Smooth muscle cell (in vitro differentiated cells): ENCODE measurements around the gene RNF186. TPM values are rescaled to one million over a fixed set of nuclear protein-coding genes. Genes with fewer than 3 reads are reported as not detected.
"Not testable (repeated sequence)": the region's sequence is repeated elsewhere in the genome, so short reads cannot be mapped to it uniquely, and the experiment has no call there.

Experiments used
- DNase-seq: peaks from one replicate; lab custom pipeline; 2025; ENCODE audit not compliant: unreplicated experiment; lab: John Stamatoyannopoulos, UW
- H2AFZ ChIP-seq: fragments of 200-600 bp; sonication (generic); 2 replicates; pipeline ENCODE4 v1.6.0; 2016; ENCODE audit warnings: antibody characterized with exemption, low read depth, mild to moderate bottlenecking
- H3F3A ChIP-seq: fragments of 200-600 bp; sonication (generic); 2 replicates; pipeline ENCODE4 v1.6.0; 2017; ENCODE audit warnings: antibody characterized with exemption, low read depth
- H3K27ac ChIP-seq: fragments of 200-600 bp; sonication (generic); 2 replicates; pipeline ENCODE4 v1.5.1; 2016; ENCODE audit warnings: low read depth, mild to moderate bottlenecking
- H3K27me3 ChIP-seq: fragments of 200-600 bp; sonication (generic); 2 replicates; pipeline ENCODE4 v1.6.1; 2016; ENCODE audit warnings: low read depth, mild to moderate bottlenecking
- H3K36me3 ChIP-seq: fragments of 200-600 bp; sonication (generic); 2 replicates; pipeline ENCODE4 v1.5.1; 2016; ENCODE audit warnings: low read depth
- H3K4me1 ChIP-seq: fragments of 200-600 bp; sonication (generic); 2 replicates; pipeline ENCODE4 v1.5.1; 2016; ENCODE audit warnings: low read depth
- H3K4me2 ChIP-seq: fragments of 200-600 bp; sonication (generic); 2 replicates; pipeline ENCODE4 v1.6.0; 2016; ENCODE audit warnings: mild to moderate bottlenecking
- H3K4me3 ChIP-seq: fragments of 200-600 bp; sonication (generic); 2 replicates; pipeline ENCODE4 v1.5.1; 2016; ENCODE audit warnings: mild to moderate bottlenecking
- H3K79me2 ChIP-seq: fragments of 200-600 bp; sonication (generic); 2 replicates; pipeline ENCODE4 v1.6.0; 2016; ENCODE audit warnings: low read depth, mild to moderate bottlenecking
- H3K9ac ChIP-seq: fragments of 200-600 bp; sonication (generic); 2 replicates; pipeline ENCODE4 v1.6.0; 2016; ENCODE audit warnings: low read depth
- H3K9me3 ChIP-seq: fragments of 200-600 bp; sonication (generic); replicated peaks from 2 replicates; pipeline ENCODE4 v1.5.1; 2016; ENCODE audit warnings: low read depth
- H4K20me1 ChIP-seq: fragments of 200-600 bp; sonication (generic); 2 replicates; pipeline ENCODE4 v1.6.0; 2016; ENCODE audit warnings: low read depth
- WGBS: methylation state at CpG from one replicate; pipeline ENCODE4 v1.1.7; 2016; ENCODE audit warnings: low lambda C conversion rate; 5-methylcytosine and 5-hydroxymethylcytosine counted together
- polyA plus RNA-seq: library from polyadenylated mRNA; unstranded; fragments of >200 nt; fragmentation: Nextera tagmentation; extraction: Ambion mirVana; gene quantifications from 2 replicates; pipeline ENCODE4 v1.2.1, GENCODE V29; 2016
- total RNA-seq: library from RNA; depleted of rRNA; stranded (reverse); fragments of >200 nt; gene quantifications from 2 replicates; pipeline ENCODE4 v1.2.3, GENCODE V29; 2014
- TF ChIP-seq, protein P1 (sequence below): fragments of 200-600 bp; sonication (generic); IDR thresholded peaks from 2 replicates; pipeline ENCODE4 v1.5.1; 2017; ENCODE audit warnings: borderline replicate concordance, mild to moderate bottlenecking, antibody characterized with exemption; ENCODE audit not compliant: insufficient read depth, poor library complexity, severe bottlenecking

Gene RNF186
- total and polyA plus RNA-seq, 2 experiments from 2014 or later, result not detected

DNA sequence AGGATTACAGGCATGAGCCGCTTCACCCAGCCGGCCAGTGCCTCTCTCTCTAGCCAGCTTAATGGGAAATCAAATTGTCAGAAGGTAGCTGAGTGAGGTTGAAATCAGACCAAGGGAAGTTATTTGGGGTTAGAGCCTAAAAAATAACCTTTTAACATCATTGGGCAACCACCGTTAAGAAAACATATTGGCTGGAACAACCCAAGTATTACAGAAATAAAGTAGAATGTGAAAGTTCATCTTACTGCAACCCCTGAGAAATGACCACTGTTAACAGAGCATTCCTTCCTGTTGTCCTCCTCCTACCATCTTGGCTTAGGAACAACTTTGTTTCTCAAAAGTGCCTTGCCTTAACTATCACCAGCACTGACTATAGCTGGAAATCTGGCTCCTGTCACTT is 3.2 kb upstream of the RNF186 start:
- H3K9me3 ChIP-seq, result no peaks in the 10 kb centered on the region
- no peak overlapping the region for H3K4me3 ChIP-seq
- H4K20me1 ChIP-seq, result no peaks in the 10 kb centered on the region
- H3K27me3 ChIP-seq, result no peaks in the 10 kb centered on the region
- H3K79me2 ChIP-seq, result no peaks in the 10 kb centered on the region
- H3F3A ChIP-seq, result no peaks in the 10 kb centered on the region
- H3K27ac ChIP-seq, result no peak overlapping the region
- H3K4me2 ChIP-seq, result no peak overlapping the region
- no peaks in the 10 kb centered on the region for H3K36me3 ChIP-seq
- no peak overlapping the region for H2AFZ ChIP-seq
- H3K9ac ChIP-seq, result no peak overlapping the region
- 90% methylated on average over 3 of the region's 3 CpGs for WGBS
- TF ChIP-seq, protein P1, sequence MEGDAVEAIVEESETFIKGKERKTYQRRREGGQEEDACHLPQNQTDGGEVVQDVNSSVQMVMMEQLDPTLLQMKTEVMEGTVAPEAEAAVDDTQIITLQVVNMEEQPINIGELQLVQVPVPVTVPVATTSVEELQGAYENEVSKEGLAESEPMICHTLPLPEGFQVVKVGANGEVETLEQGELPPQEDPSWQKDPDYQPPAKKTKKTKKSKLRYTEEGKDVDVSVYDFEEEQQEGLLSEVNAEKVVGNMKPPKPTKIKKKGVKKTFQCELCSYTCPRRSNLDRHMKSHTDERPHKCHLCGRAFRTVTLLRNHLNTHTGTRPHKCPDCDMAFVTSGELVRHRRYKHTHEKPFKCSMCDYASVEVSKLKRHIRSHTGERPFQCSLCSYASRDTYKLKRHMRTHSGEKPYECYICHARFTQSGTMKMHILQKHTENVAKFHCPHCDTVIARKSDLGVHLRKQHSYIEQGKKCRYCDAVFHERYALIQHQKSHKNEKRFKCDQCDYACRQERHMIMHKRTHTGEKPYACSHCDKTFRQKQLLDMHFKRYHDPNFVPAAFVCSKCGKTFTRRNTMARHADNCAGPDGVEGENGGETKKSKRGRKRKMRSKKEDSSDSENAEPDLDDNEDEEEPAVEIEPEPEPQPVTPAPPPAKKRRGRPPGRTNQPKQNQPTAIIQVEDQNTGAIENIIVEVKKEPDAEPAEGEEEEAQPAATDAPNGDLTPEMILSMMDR, result no peak
- no peak for DNase-seq
- no peaks in the 10 kb centered on the region for H3K4me1 ChIP-seq

DNA sequence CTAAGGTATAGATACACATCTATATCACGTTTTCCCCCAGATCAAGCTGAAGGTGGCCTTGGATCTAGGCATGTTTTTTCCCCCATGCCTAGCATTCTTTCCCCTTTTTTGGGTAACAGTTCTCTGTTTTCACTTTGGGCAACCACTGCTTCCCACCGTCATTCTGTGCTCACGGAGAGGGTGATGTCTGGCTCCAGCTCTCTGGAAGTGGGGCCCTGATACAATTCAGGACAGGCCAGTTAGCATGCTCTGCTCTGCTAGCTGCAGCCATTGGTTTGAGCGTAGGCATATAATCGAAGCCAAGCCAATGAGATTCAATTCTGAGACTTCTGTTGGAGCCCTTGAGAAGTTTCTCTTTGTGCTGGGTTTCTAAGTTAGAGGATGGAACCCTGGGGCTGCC is 2.1 kb upstream of the RNF186 start:
- TF ChIP-seq, protein P1, result no peak
- no peaks in the 10 kb centered on the region for H3K4me1 ChIP-seq
- H3K36me3 ChIP-seq, result no peaks in the 10 kb centered on the region
- H3K27ac ChIP-seq, result no peak overlapping the region
- H3K27me3 ChIP-seq, result no peaks in the 10 kb centered on the region
- 55% methylated on average over 5 of the region's 5 CpGs for WGBS
- no peaks in the 10 kb centered on the region for H3K9me3 ChIP-seq
- H3K4me2 ChIP-seq, result no peak overlapping the region
- H3K4me3 ChIP-seq, result no peak overlapping the region
- no peak for DNase-seq
- H4K20me1 ChIP-seq, result no peaks in the 10 kb centered on the region
- no peaks in the 10 kb centered on the region for H3F3A ChIP-seq
- H3K9ac ChIP-seq, result no peak overlapping the region
- no peak overlapping the region for H2AFZ ChIP-seq
- H3K79me2 ChIP-seq, result no peaks in the 10 kb centered on the region

DNA sequence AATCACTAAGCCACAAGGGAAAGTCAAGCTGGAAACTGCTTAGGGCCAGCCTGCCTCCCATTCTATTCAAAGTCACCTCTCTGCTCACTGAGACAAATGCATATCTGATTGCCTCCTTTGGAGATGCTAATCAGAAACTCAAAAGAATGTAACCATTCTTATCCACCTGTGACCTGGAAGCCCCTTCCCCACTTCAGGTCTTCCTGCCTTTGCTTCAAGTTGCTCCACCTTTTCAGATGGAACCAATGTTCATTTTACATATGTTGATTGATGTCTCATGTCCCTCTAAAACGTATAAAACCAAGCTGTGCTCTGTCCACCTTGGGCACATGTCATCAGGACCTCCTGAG is 1.6 kb upstream of the RNF186 start:
- H3K4me2 ChIP-seq, H3K9ac ChIP-seq, H3F3A ChIP-seq, H3K4me1 ChIP-seq, H3K36me3 ChIP-seq, H3K27ac ChIP-seq, H4K20me1 ChIP-seq, H2AFZ ChIP-seq, DNase-seq, H3K9me3 ChIP-seq, H3K27me3 ChIP-seq, H3K79me2 ChIP-seq, H3K4me3 ChIP-seq: not testable (repeated sequence)
- WGBS, result 23% methylated on average over 1 of the region's 1 CpG

DNA sequence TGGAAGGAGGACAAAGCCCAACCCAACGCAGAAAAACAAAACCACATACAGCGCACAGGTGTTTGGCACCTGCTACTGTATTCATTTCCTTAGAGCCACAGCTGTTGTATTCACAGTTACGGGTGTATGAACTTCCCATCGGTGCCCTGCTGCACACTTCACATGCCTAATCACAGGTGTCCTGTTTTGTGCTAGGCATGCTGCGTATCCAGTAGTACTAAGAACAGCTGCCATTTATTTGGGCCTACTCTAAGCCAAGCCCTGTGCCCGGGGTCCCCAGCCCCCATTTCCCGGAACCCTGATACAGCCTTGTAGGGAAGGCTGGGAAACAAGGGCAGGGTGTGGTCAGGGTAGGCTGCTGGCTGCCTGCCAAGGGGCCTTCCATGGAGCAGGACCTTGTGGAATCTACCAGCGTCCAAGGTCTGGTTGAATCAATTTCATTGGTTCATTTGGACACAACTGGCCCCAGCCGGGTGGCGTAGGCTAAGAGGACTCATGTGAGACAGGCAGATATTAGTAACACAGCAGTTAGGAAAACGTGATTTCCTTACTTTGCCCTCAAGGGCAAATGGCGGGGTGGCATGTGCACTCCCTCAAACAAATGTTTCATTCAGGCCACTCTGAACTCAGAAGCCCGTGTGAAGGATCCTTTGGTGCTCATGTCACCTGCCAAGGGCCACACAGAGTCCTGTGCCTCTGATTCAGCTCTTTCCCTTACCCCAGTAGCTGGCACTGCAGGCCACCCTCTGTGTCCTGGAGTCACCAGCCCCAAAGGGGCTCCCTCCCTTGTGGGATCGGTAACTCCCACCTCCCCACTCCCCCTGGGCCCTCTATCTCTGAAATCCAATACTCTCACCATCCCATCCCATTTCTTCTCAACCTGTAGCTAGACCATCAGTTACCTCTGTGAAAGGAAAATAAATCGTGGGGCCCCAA is 986 bp upstream of the RNF186 start:
- Histone ChIP-seq H3F3A (no peaks in the 10 kb centered on the region), H3K79me2 (no peaks in the 10 kb centered on the region)
- 69% methylated on average over 15 of the region's 15 CpGs for WGBS

More for the DNA sequence above, 986 bp upstream of the RNF186 start:
- no peak overlapping the region for H3K4me3 ChIP-seq
- TF ChIP-seq, protein P1, result no peak
- H3K27ac ChIP-seq, result no peak overlapping the region
- no peaks in the 10 kb centered on the region for H4K20me1 ChIP-seq
- H3K9me3 ChIP-seq, result no peaks in the 10 kb centered on the region
- H3K27me3 ChIP-seq, result no peaks in the 10 kb centered on the region
- no peak overlapping the region for H3K9ac ChIP-seq
- H3K4me1 ChIP-seq, result no peaks in the 10 kb centered on the region
- no peaks in the 10 kb centered on the region for H3K36me3 ChIP-seq
- H3K4me2 ChIP-seq, result no peak overlapping the region
- H2AFZ ChIP-seq, result no peak overlapping the region
- no peak for DNase-seq
